Measurements from ENCODE around the gene DENND2A. TPM values are rescaled to one million over a fixed set of nuclear protein-coding genes. Genes with fewer than 3 reads are reported as not detected.

DENND2A gene
- polyA plus RNA-seq, 3 donors, result not detected

DNA sequence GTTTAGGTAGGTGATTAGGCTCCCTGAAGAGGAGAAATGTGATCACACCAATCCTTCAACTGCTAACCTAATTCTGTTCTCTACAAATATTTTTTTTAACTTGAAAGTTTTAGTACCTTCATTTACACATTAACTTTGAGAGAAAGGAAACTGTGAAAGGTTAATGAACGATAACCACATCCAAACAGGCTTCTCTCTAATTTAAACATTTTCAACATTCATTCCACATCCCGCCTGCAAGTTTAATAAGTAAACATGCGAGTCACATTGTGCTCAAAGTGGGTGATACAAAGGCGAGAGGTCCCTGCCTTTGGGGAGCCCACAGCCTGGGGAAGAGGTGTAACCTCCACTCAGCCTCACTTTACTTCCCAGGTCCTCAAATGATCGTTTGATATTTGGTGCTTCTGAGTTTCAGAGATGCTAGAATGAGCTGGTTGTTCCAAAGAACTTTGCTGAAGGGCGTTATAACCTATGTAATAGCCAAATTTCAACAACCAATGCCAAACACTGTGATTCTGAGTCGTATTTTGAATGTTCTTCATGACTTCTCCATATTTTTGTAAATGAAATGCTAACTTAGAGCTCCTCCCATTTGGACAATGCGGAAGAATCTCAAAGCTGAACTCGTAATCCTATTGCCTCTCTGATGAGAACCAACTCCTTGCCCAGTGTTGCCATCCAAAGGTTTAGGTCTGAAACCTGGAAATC is 47.5 kb downstream of the DENND2A start:
- H3K27ac Mint-ChIP-seq, result no peak overlapping the region
- H3K27me3 Mint-ChIP-seq (ENCODE audit: low read depth in 3 of 3), result peaks cover 5 to 10% (median 7%) of the 10 kb centered on the region in 3 donors
- Histone ChIP-seq H3K27ac (ENCODE audit: low read depth in 1 of 2, low read length in 2 of 2) (no peak overlapping the region), H3K79me2 (ENCODE audit: insufficient read depth, low read length) (no peaks in the 10 kb centered on the region), H3K4me1 (ENCODE audit: control insufficient read depth in 1 of 2, insufficient read depth in 2 of 2, low read length in 2 of 2) (no peaks in the 10 kb centered on the region), H3K27me3 (ENCODE audit: control insufficient read depth in 2 of 2, insufficient read depth in 2 of 2, low read length in 2 of 2) (no peaks in the 10 kb centered on the region), H4K20me1 (ENCODE audit: insufficient read depth, low read length) (no peaks in the 10 kb centered on the region), H3K36me3 (replicated peaks in 1 of 2; ENCODE audit: control insufficient read depth in 1 of 2, insufficient read depth in 2 of 2, low read length in 2 of 2) (no peaks in the 10 kb centered on the region), H3K9me3 (replicated peaks in 1 of 2; ENCODE audit: control insufficient read depth in 1 of 2, insufficient read depth in 1 of 2, low read length in 2 of 2) (no peaks in the 10 kb centered on the region), H3K4me3 (replicated peaks in 1 of 3; ENCODE audit: low read depth in 2 of 3, low read length in 3 of 3) (no peak overlapping the region), H3K4me2 (replicated peaks; ENCODE audit: extremely low read depth, low read length, poor library complexity, severe bottlenecking) (no peak overlapping the region), H3K9ac (ENCODE audit: insufficient read depth, low read length, poor library complexity, severe bottlenecking) (no peak overlapping the region), H2AFZ (ENCODE audit: insufficient read depth, low read depth, low read length, poor library complexity, severe bottlenecking) (no peak overlapping the region)
- TF ChIP-seq, protein P1, sequence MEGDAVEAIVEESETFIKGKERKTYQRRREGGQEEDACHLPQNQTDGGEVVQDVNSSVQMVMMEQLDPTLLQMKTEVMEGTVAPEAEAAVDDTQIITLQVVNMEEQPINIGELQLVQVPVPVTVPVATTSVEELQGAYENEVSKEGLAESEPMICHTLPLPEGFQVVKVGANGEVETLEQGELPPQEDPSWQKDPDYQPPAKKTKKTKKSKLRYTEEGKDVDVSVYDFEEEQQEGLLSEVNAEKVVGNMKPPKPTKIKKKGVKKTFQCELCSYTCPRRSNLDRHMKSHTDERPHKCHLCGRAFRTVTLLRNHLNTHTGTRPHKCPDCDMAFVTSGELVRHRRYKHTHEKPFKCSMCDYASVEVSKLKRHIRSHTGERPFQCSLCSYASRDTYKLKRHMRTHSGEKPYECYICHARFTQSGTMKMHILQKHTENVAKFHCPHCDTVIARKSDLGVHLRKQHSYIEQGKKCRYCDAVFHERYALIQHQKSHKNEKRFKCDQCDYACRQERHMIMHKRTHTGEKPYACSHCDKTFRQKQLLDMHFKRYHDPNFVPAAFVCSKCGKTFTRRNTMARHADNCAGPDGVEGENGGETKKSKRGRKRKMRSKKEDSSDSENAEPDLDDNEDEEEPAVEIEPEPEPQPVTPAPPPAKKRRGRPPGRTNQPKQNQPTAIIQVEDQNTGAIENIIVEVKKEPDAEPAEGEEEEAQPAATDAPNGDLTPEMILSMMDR (IDR thresholded peaks at IDR 0.05), result no peak
- no peaks in the 10 kb centered on the region for H3K36me3 Mint-ChIP-seq
- intact Hi-C loops (cut with micrococcal nuclease), result no loop called here
- H3K4me1 Mint-ChIP-seq, result no peaks in the 10 kb centered on the region
- WGBS (ENCODE audit: insufficient coverage), result 100% methylated on average over 3 of the region's 9 CpGs
- DNase-seq, result no peak
- no peaks in the 10 kb centered on the region for H3K9me3 Mint-ChIP-seq
- no peak overlapping the region for H3K4me3 Mint-ChIP-seq

DNA sequence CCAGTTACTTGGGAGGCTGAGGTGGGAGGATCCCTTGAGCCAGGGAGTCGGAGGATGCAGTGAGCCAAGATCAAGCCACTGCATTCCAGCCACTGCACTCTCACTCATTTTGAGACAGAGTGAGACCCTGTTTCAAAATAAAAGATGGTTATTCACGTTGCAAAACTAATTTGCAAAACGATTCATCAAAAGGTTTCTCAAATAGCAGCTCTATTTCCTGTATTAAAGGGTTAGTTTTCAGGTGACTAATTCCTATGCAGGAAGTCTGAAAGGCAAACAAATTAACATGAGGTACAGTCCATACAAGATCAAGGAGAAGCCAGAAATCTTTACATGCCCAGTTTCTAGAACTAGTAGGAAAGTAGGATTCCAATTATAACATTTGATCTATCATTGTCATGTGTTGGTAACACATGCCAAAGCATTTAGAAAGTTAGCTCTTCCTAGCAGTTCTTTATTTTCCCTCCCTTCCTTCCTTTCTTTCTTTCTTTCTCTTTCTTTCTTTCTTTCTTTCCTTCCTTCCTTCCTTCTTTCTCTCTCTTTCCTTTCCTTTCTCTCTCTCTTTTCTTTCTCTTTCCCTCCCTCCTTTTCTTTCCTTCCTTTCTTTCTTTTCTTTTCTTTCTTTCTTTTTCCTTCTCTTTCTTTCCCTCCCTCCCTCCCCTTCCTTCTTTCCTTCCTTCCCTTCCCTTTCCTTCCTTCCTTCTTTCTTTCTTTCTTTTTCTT is 49.3 kb downstream of the DENND2A start:
- H3K4me1 Mint-ChIP-seq, result no peaks in the 10 kb centered on the region
- DNase-seq, result no peak
- H3K4me2 ChIP-seq (replicated peaks; ENCODE audit: extremely low read depth, low read length, poor library complexity, severe bottlenecking), result no peak overlapping the region
- H3K27ac ChIP-seq (ENCODE audit: low read depth in 1 of 2, low read length in 2 of 2), result no peak overlapping the region
- intact Hi-C loops (cut with micrococcal nuclease), result no loop called here
- no peaks in the 10 kb centered on the region for H3K36me3 ChIP-seq (replicated peaks in 1 of 2; ENCODE audit: control insufficient read depth in 1 of 2, insufficient read depth in 2 of 2, low read length in 2 of 2)
- no peak overlapping the region for H3K4me3 ChIP-seq (replicated peaks in 1 of 3; ENCODE audit: low read depth in 2 of 3, low read length in 3 of 3)
- no peaks in the 10 kb centered on the region for H3K79me2 ChIP-seq (ENCODE audit: insufficient read depth, low read length)
- H3K4me3 Mint-ChIP-seq, result no peak overlapping the region
- no peak overlapping the region for H3K9ac ChIP-seq (ENCODE audit: insufficient read depth, low read length, poor library complexity, severe bottlenecking)
- H3K4me1 ChIP-seq (ENCODE audit: control insufficient read depth in 1 of 2, insufficient read depth in 2 of 2, low read length in 2 of 2), result no peaks in the 10 kb centered on the region
- TF ChIP-seq, protein P1 (IDR thresholded peaks at IDR 0.05), result no peak
- no peaks in the 10 kb centered on the region for H3K9me3 ChIP-seq (replicated peaks in 1 of 2; ENCODE audit: control insufficient read depth in 1 of 2, insufficient read depth in 1 of 2, low read length in 2 of 2)
- H2AFZ ChIP-seq (ENCODE audit: insufficient read depth, low read depth, low read length, poor library complexity, severe bottlenecking), result no peak overlapping the region
- no peak overlapping the region for H3K27ac Mint-ChIP-seq
- H3K9me3 Mint-ChIP-seq, result no peaks in the 10 kb centered on the region
- no CpG with 5 or more reads among the region's 3 CpGs for whole genome bisulfite sequencing (ENCODE audit: insufficient coverage)
- peaks cover 6 to 13% (median 8%) of the 10 kb centered on the region in 3 donors for H3K27me3 Mint-ChIP-seq (ENCODE audit: low read depth in 3 of 3)
- H3K27me3 ChIP-seq (ENCODE audit: control insufficient read depth in 2 of 2, insufficient read depth in 2 of 2, low read length in 2 of 2), result no peaks in the 10 kb centered on the region
- H3K36me3 Mint-ChIP-seq, result no peaks in the 10 kb centered on the region
- no peaks in the 10 kb centered on the region for H4K20me1 ChIP-seq (ENCODE audit: insufficient read depth, low read length)

All from CD14-positive monocyte (primary cell).